Psoas muscle (tissue), 8 donors: ENCODE data around the gene OR51D1. TPM values are rescaled to one million over a fixed set of nuclear protein-coding genes. Genes with fewer than 3 reads are reported as not detected.

ENCODE experiments used
- ATAC-seq, 4 donors: fragments of 200-7000 bp; cut with Tn5 transposase; one replicate each; pipeline ENCODE4 v1.9.1; 2020; ENCODE audit warnings: moderate library complexity in 3 of 4, mild to moderate bottlenecking in 2 of 4
- DNase-seq, 2 donors: peaks; one replicate each; pipeline ENCODE4 v3.0.0-alpha.2; 2020
- H3K27ac ChIP-seq: fragments of 200-600 bp; one replicate; pipeline ENCODE4 v1.8.0; 2022
- H3K27me3 ChIP-seq, 3 donors: fragments of 200-600 bp in 1 of 3; one replicate each; pipeline versions ENCODE4 v1.6.1 to v1.8.0; 2013 to 2022; ENCODE audit warnings: low read length in 2 of 3, mild to moderate bottlenecking in 2 of 3, moderate library complexity in 1 of 3; ENCODE audit not compliant: insufficient read depth in 3 of 3
- H3K36me3 ChIP-seq, 2 donors: fragments of 200-600 bp in 1 of 2; one replicate each; pipeline versions ENCODE4 v1.6.1 to v1.8.0; 2013 to 2022; ENCODE audit warnings: low read depth in 1 of 2, mild to moderate bottlenecking in 1 of 2, moderate library complexity in 1 of 2; ENCODE audit not compliant: insufficient read depth in 1 of 2
- H3K4me1 ChIP-seq: fragments of 200-600 bp; one replicate; pipeline ENCODE4 v1.8.0; 2022
- H3K4me3 ChIP-seq: fragments of 200-600 bp; one replicate; pipeline ENCODE4 v1.8.0; 2022; ENCODE audit warnings: mild to moderate bottlenecking
- H3K9me3 ChIP-seq: fragments of 200-600 bp; one replicate; pipeline ENCODE4 v1.8.0; 2022
- WGBS, 3 donors: extraction: QIAGEN DNeasy Blood & Tissue Kit; methylation state at CpG; one replicate each; pipeline versions ENCODE4 v1.1.6 to v1.1.7; 2013; 5-methylcytosine and 5-hydroxymethylcytosine counted together
- intact Hi-C, 2 donors: fragments of 100-400 bp; cut with DNase I; formaldehyde crosslinking; loops; one replicate each; pipeline versions ENCODE4 v1.11.0 to v1.14.2; 2022
- long read RNA-seq, 2 donors: library from polyadenylated mRNA; unstranded; transcript quantifications; one replicate each; pipeline ENCODE4 v2.0.0, GENCODE V29; 2021
- polyA plus RNA-seq, 3 donors: library from polyadenylated mRNA; stranded (reverse); fragments of 200-250 nt; gene quantifications; one replicate each; pipeline ENCODE4 v1.2.3, GENCODE V29; 2013
- total RNA-seq, 4 donors: library from RNA; stranded (reverse); fragmentation: NEBNext Ultra II Directional in 2 of 4; extraction: Animal tissue kit (Norgen Biotek cat#: 25700) in 2 of 4; gene quantifications; one replicate each; pipeline versions ENCODE4 v1.2.1 to v1.2.4, GENCODE V29; 2021 to 2023
- TF ChIP-seq, protein P1 (sequence below): fragments of 200-600 bp; IDR thresholded peaks from one replicate; pipeline ENCODE4 v1.8.0; 2022; ENCODE audit warnings: antibody characterized with exemption
- donor health status: healthy with polysubstance abuse.
- donor health status: DM: no; HTN: no; CAD: no; lungs with moderate emphysema.
- donor health status: Bipolar disorder and iron deficiency.
- donor health status: healthy.
- donor health status: DM: yes; HTN: yes; CAD: no.
- donor health status: DM: no; HTN: no; CAD: no.
- donor health status: DM: no; HTN: no; CAD: no.
- donor health status: DM: yes; HTN: yes; CAD: no.

The OR51D1 gene, protein sequence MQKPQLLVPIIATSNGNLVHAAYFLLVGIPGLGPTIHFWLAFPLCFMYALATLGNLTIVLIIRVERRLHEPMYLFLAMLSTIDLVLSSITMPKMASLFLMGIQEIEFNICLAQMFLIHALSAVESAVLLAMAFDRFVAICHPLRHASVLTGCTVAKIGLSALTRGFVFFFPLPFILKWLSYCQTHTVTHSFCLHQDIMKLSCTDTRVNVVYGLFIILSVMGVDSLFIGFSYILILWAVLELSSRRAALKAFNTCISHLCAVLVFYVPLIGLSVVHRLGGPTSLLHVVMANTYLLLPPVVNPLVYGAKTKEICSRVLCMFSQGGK
- total RNA-seq (not detected), polyA plus RNA-seq (not detected)
- long read RNA-seq, donor 1 = 0 reads
- long read RNA-seq, donor 2 = 0 reads

DNA sequence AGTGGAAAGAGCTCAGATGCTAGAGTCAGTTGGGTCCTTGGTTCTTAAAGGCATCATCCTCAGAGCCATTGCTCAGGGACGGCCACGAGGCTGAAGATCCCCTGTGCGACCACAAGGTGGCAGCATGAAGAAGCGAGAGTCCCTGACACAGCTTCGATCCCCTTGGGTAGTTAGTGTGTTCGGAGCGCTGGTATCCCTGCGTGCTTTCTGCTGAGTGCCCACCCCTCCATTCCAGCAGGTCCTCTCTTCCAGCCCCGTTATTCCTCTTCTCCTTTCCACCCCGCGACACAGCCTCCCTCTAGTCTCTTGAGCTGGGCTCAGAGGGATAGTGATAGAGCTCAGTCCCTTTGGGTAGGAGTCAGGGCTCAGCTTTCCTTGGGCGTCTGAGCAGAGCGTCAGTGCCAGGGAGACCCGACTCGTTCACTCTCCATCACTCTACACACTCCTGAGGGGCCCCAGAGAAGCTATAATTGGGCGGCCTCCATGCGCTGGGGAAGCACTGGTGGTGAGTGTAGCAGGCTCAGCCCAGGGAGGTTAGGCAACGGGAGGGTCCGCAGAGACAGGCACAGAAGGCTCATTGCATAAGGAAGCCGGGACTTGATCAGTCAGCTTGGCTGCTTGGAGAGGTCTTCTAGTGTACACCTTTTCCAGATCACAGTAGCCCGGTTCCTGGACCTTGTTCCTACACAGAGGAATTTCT, at the start of gene OR51D1:
TSS of gene OR51D1 (plus strand) at position 516 of the 700 bp plus-strand sequence. CDS start 2,314 bp downstream, outside the sequence.
- WGBS, 3 donors = 25 to 29% (median 27%) methylated on average over 21 of the region's 21 CpGs

DNA sequence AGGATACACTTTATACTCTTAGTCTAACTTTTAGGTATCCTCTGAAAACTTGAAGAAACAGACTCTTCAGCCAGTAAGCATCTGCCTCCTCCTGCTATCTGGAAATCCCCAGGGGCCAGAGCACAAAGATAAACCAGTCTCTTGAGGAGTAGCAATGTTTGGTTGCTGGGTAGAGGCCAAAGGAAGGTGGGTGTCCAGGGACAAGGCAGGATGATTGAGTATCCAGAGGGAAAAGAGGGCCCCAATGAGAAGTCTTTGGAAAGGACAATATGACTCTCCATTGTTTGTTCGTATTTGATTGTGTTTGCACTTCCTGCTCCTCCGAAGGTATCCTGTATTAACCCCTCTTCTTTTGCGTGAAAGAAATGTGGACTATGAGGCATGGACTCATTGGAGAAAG, 48.3 kb upstream of the OR51D1 start:
- Histone ChIP-seq H3K4me1 (no peaks in the 10 kb centered on the region), H3K4me3 (no peak overlapping the region), H3K36me3 (no peaks in the 10 kb centered on the region), H3K9me3 (no peaks in the 10 kb centered on the region), H3K27ac (no peak overlapping the region), H3K27me3 (no peaks in the 10 kb centered on the region)
- 62 to 76% (median 75%) methylated on average over 3 of the region's 3 CpGs for WGBS, 3 donors
- intact Hi-C loops = no loop called here
- no peak for DNase-seq
- ATAC-seq = no peak
- TF ChIP-seq, protein P1, sequence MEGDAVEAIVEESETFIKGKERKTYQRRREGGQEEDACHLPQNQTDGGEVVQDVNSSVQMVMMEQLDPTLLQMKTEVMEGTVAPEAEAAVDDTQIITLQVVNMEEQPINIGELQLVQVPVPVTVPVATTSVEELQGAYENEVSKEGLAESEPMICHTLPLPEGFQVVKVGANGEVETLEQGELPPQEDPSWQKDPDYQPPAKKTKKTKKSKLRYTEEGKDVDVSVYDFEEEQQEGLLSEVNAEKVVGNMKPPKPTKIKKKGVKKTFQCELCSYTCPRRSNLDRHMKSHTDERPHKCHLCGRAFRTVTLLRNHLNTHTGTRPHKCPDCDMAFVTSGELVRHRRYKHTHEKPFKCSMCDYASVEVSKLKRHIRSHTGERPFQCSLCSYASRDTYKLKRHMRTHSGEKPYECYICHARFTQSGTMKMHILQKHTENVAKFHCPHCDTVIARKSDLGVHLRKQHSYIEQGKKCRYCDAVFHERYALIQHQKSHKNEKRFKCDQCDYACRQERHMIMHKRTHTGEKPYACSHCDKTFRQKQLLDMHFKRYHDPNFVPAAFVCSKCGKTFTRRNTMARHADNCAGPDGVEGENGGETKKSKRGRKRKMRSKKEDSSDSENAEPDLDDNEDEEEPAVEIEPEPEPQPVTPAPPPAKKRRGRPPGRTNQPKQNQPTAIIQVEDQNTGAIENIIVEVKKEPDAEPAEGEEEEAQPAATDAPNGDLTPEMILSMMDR = no peak

More for the DNA sequence above, at the start of gene OR51D1:
- Histone ChIP-seq H3K27me3 (peaks cover 0 to 4% (median 0%) of the 10 kb centered on the region in 3 donors), H3K4me3 (peak within 1 kb of the TSS; percentile 52), H3K9me3 (no peaks in the 10 kb centered on the region), H3K27ac (no peak within 1 kb of the TSS), H3K36me3 (no peaks in the 10 kb centered on the region), H3K4me1 (no peaks in the 10 kb centered on the region)
- ATAC-seq (peak; percentile 83 to 97 (median 88)), DNase-seq (peak; percentile 54 to 78)
- intact Hi-C loops = loop anchor here (1.0 to 5.0 kb wide), 3 partner anchors 189 to 365 kb away; no protein-coding TSS in a partner anchor
- TF ChIP-seq, protein P1 = peak; percentile 95

DNA sequence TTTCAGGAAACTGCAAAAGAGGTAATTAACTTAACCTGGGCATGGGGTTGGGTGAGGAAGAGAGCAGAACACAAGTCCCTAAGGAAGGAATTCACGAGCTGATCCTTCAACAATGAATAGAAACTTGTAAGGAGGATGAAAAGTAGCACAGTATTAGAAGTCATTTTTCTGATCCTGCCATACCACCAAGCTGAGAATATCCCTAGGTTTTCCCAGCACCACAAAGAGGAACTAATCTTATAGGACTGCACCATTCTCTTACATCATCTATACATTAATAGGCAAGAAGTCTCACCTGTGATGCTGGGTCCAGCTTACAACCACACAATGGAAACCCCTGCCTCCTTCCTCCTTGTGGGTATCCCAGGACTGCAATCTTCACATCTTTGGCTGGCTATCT, 43.5 kb upstream of the OR51D1 start, which contains the start of gene OR52I1:
TSS of gene OR52I1 (plus strand) at position 301 of the 400 bp plus-strand sequence. CDS start at position 301, 0 bp downstream.
- no peak for ATAC-seq
- intact Hi-C loops = no loop called here
- H3K4me3 ChIP-seq = no peak within 1 kb of the TSS
- no peak for DNase-seq
- no peaks in the 10 kb centered on the region for H3K27me3 ChIP-seq
- peaks cover 0 to 28% of the 10 kb centered on the region in 2 donors for H3K36me3 ChIP-seq
- H3K9me3 ChIP-seq = no peaks in the 10 kb centered on the region
- TF ChIP-seq, protein P1 = no peak
- H3K4me1 ChIP-seq = no peaks in the 10 kb centered on the region
- 72 to 80% (median 79%) methylated on average over 1 of the region's 1 CpG for WGBS, 3 donors
- no peak within 1 kb of the TSS for H3K27ac ChIP-seq

DNA sequence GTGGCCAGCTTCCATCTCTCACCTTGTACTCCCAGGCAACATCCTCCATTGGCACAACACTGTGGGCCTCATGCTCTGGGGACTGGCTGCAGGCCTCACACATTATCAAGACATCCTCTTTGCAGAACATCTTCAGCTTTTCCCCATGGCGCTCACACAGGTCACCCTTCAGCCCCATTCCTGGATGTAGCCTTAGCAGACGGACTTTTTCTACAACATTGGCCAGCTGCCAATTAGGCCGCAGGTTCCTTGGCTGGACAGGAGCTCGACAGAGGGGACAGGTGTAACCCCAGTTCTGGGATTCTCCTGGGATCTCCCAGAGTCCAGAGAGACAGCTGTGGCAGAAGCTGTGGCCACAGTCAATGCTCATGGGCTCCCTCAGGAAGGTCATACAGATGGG, 32.2 kb upstream of the OR51D1 start:
- WGBS, 3 donors = 64 to 72% (median 68%) methylated on average over 4 of the region's 4 CpGs
- ATAC-seq (no peak), DNase-seq (no peak)
- peaks cover 11% of the 10 kb centered on the region for H3K4me1 ChIP-seq
- no peak overlapping the region for H3K27ac ChIP-seq
- no peak overlapping the region for H3K4me3 ChIP-seq
- H3K9me3 ChIP-seq = no peaks in the 10 kb centered on the region
- intact Hi-C loops = no loop called here
- TF ChIP-seq, protein P1 = no peak
- H3K36me3 ChIP-seq = peaks cover 10 to 52% of the 10 kb centered on the region in 2 donors
- H3K27me3 ChIP-seq = no peaks in the 10 kb centered on the region
